HCT116 (cell line): ENCODE measurements around the gene TALDO1. TPM values are rescaled to one million over a fixed set of nuclear protein-coding genes. Genes with fewer than 3 reads are reported as not detected.

Source experiments
- ATAC-seq: fragments of 200-7000 bp; cut with Tn5 transposase; 2 replicates; pipeline ENCODE4 v1.9.1; 2020; ENCODE audit warnings: mild to moderate bottlenecking, moderate library complexity
- BruUV-seq: library from RNA; stranded (reverse); fragments of 400-500 nt; replicated peaks from 2 replicates; lab custom pipeline; 2021; lab: Mats Ljungman, UMichigan
- CTCF ChIA-PET: fragments of 300-600 bp; sonication (Branson Sonifier 250); formaldehyde crosslinking; loops from one replicate; lab custom pipeline; 2021; ENCODE audit warnings: antibody characterized with exemption; lab: Charles Lee
- POLR2A ChIA-PET: fragments of 300-600, 350-600 bp; sonication (Branson Sonifier 250); formaldehyde crosslinking; loops from one replicate; lab custom pipeline; 2021; ENCODE audit warnings: antibody characterized with exemption; lab: Charles Lee
- RAD21 ChIA-PET, 2 experiments: fragments of 300-600 bp; sonication (Branson Sonifier 250); formaldehyde crosslinking; loops; one replicate each; lab custom pipeline; 2023; ENCODE audit warnings: low total read pairs in 2 of 2; ENCODE audit not compliant: uncharacterized antibody in 2 of 2, unreplicated experiment in 2 of 2, low non-redundant PET in 1 of 2; lab: Charles Lee
- DNase-seq: peaks from one replicate; pipeline ENCODE4 v3.0.0-alpha.2; 2010; ENCODE audit warnings: low read depth, low spot score
- H2AFZ ChIP-seq: fragments of 200-600 bp; shearing (Covaris generic), sonication (generic); 2 replicates; pipeline ENCODE4 v1.6.1; 2017; ENCODE audit warnings: low read depth, mixed run types, mixed read lengths, antibody characterized with exemption, low read length; ENCODE audit not compliant: poor library complexity, severe bottlenecking
- H3K27ac ChIP-seq: 2 replicates; pipeline ENCODE4 v1.5.1; 2012; ENCODE audit warnings: low read depth, low read length
- H3K27me3 ChIP-seq: fragments of 200-600 bp; sonication (generic); 2 replicates; pipeline ENCODE4 v1.6.1; 2016; ENCODE audit warnings: mixed run types, low read length, mixed read lengths; ENCODE audit not compliant: insufficient read depth
- H3K36me3 ChIP-seq, 2 experiments: fragments of 200-500 bp in 1 of 2; fragments of 200-600 bp in 1 of 2; sonication (Bioruptor generic) in 1 of 2; sonication (generic) in 1 of 2; 2 replicates each; pipeline versions ENCODE4 v1.5.1 to v1.6.1; 2014 to 2016; ENCODE audit warnings: low read length in 2 of 2, inconsistent platforms in 1 of 2, mixed read lengths in 1 of 2, mixed run types in 1 of 2; ENCODE audit not compliant: insufficient read depth in 2 of 2, control insufficient read depth in 1 of 2
- H3K4me1 ChIP-seq, 2 experiments: fragments of 200-600 bp in 1 of 2; sonication (generic) in 1 of 2; 2 replicates each; pipeline versions ENCODE4 v1.5.1 to v1.6.1; 2012 to 2017; ENCODE audit warnings: low read length in 2 of 2, inconsistent platforms in 1 of 2, mild to moderate bottlenecking in 1 of 2, mixed read lengths in 1 of 2, mixed run types in 1 of 2, moderate library complexity in 1 of 2; ENCODE audit not compliant: insufficient read depth in 2 of 2, control insufficient read depth in 1 of 2
- H3K4me2 ChIP-seq: fragments of 200-600 bp; sonication (generic); 2 replicates; pipeline ENCODE4 v1.6.1; 2017; ENCODE audit warnings: mixed run types, low read length, mixed read lengths
- H3K4me3 ChIP-seq, 2 experiments: fragments of 200-600 bp in 1 of 2; sonication (generic) in 1 of 2; replicated peaks in 1 of 2; 2 replicates each; pipeline ENCODE4 v1.5.1; 2011 to 2016; ENCODE audit warnings: low read length in 2 of 2, control low read depth in 1 of 2, low read depth in 1 of 2, mild to moderate bottlenecking in 1 of 2, mixed read lengths in 1 of 2, mixed run types in 1 of 2
- H3K79me2 ChIP-seq: fragments of 200-600 bp; sonication (generic); 2 replicates; pipeline ENCODE4 v1.6.1; 2017; ENCODE audit warnings: mild to moderate bottlenecking, mixed run types, low read length, moderate library complexity, mixed read lengths; ENCODE audit not compliant: insufficient read depth
- H3K9ac ChIP-seq: fragments of 200-600 bp; sonication (generic); 2 replicates; pipeline ENCODE4 v1.6.1; 2016; ENCODE audit warnings: low read length, mixed read lengths
- H3K9me2 ChIP-seq: fragments of 200-600 bp; sonication (generic), shearing (Covaris generic); 2 replicates; pipeline ENCODE4 v1.6.1; 2017; ENCODE audit warnings: mixed run types, mild to moderate bottlenecking, moderate library complexity; ENCODE audit not compliant: insufficient read depth
- H3K9me3 ChIP-seq, 2 experiments: fragments of 200-500 bp in 1 of 2; fragments of 200-600 bp in 1 of 2; sonication (Bioruptor generic) in 1 of 2; sonication (generic) in 1 of 2; 2 replicates each; pipeline ENCODE4 v1.6.1; 2014 to 2017; ENCODE audit warnings: low read length in 2 of 2, mixed read lengths in 2 of 2, inconsistent platforms in 1 of 2, low read depth in 1 of 2, mild to moderate bottlenecking in 1 of 2, mixed run types in 1 of 2, moderate library complexity in 1 of 2; ENCODE audit not compliant: control insufficient read depth in 1 of 2, insufficient read depth in 1 of 2
- H4K20me1 ChIP-seq: fragments of 200-600 bp; sonication (generic), shearing (Covaris generic); 2 replicates; pipeline ENCODE4 v1.6.1; 2017; ENCODE audit warnings: mixed run types, mild to moderate bottlenecking, moderate library complexity; ENCODE audit not compliant: insufficient read depth
- ATF3 ChIP-seq: IDR thresholded peaks from 2 replicates; pipeline ENCODE4 v1.6.1; 2012
- CBX3 ChIP-seq: IDR thresholded peaks from 2 replicates; pipeline ENCODE4 v1.6.1; 2012; ENCODE audit warnings: low read depth
- ELF1 ChIP-seq: IDR thresholded peaks from 2 replicates; pipeline ENCODE4 v1.6.1; 2012; ENCODE audit warnings: low read depth, borderline replicate concordance
- MAX ChIP-seq: IDR thresholded peaks from 2 replicates; pipeline ENCODE4 v1.6.1; 2012
- POLR2AphosphoS5 ChIP-seq: IDR thresholded peaks from 2 replicates; pipeline ENCODE4 v1.6.1; 2011; ENCODE audit warnings: mild to moderate bottlenecking, low read depth, low read length, moderate library complexity
- SP1 ChIP-seq: IDR thresholded peaks from 2 replicates; pipeline ENCODE4 v1.6.1; 2012; ENCODE audit warnings: low read depth
- SRF ChIP-seq: IDR thresholded peaks from 2 replicates; pipeline ENCODE4 v1.6.1; 2012; ENCODE audit warnings: low read depth
- TCF7L2 ChIP-seq: IDR thresholded peaks from 2 replicates; pipeline ENCODE4 v1.7.0; 2011; ENCODE audit warnings: borderline replicate concordance, inconsistent platforms; ENCODE audit not compliant: insufficient read depth, insufficient read length; ENCODE audit errors: extremely low read depth
- ZFX ChIP-seq: fragments of 450-650 bp; IDR thresholded peaks from 2 replicates; pipeline ENCODE4 v1.6.1; 2017
- intact Hi-C: fragments of 100-400 bp; cut with micrococcal nuclease; formaldehyde crosslinking; loops from 2 replicates; pipeline ENCODE4 v1.10.0; 2022
- total RNA-seq: library from RNA; stranded (reverse); gene quantifications from one replicate; pipeline ENCODE4 v1.2.1, GENCODE V29; 2021; ENCODE audit not compliant: unreplicated experiment

TALDO1 gene
- total RNA-seq, 1 experiment from 2014 or later, result 242 TPM

- BruUV-seq, result no TSS peak
- Histone ChIP-seq H3K9me3 (no peaks in the 10 kb centered on the region), H3K9ac (no peak overlapping the region), H3K9me2 (no peaks in the 10 kb centered on the region), H4K20me1 (no peaks in the 10 kb centered on the region), H3K27ac (no peak overlapping the region), H3K27me3 (no peaks in the 10 kb centered on the region), H3K36me3 (no peaks in the 10 kb centered on the region), H3K4me2 (no peak overlapping the region), H3K4me1 (peaks cover 21 to 37% of the 10 kb centered on the region in 2 experiments), H3K4me3 (no peak overlapping the region), H3K79me2 (no peaks in the 10 kb centered on the region), H2AFZ (no peak overlapping the region)
- ATAC-seq (no peak), DNase-seq (no peak)
- ChIA-PET RAD21 (no interaction called here), CTCF (no interaction called here), POLR2A (interaction anchor here (0.7 to 1.1 kb wide), 2 partner anchors 9 to 11 kb away, joined by 3 to 4 read pairs; no protein-coding TSS in a partner anchor)
- intact Hi-C loops, result no loop called here
- TF ChIP-seq ZFX (no peak), TCF7L2 (no peak)
Observed at GRCh38 chr11:786235-787083, 39.2 kb downstream of the TALDO1 start.

GRCh38 chr11:787084-787675 lies 39.9 kb downstream of the TALDO1 start:
- H2AFZ ChIP-seq, result no peak overlapping the region
- RAD21 ChIA-PET, result no interaction called here
- TF ChIP-seq SRF, result no peak
- TF ChIP-seq MAX, result no peak
- no peak for TF ChIP-seq SP1
- TF ChIP-seq POLR2AphosphoS5, result no peak; the same call in 1 of the 2 replicates
- TF ChIP-seq ELF1, result no peak
- TF ChIP-seq CBX3, result no peak
- TF ChIP-seq ZFX, result no peak
- no peak for TF ChIP-seq ATF3
- TF ChIP-seq, all 23 proteins: peak for 0
- Histone ChIP-seq H3K36me3 (no peaks in the 10 kb centered on the region), H3K9me2 (no peaks in the 10 kb centered on the region), H3K4me1 (peaks cover 21 to 34% of the 10 kb centered on the region in 2 experiments), H3K27me3 (no peaks in the 10 kb centered on the region), H3K9me3 (no peaks in the 10 kb centered on the region), H3K27ac (no peak overlapping the region; the same call in 1 of the 2 replicates), H3K9ac (no peak overlapping the region), H4K20me1 (no peaks in the 10 kb centered on the region), H3K79me2 (no peaks in the 10 kb centered on the region), H3K4me2 (no peak overlapping the region), H3K4me3 (no peak overlapping the region)
- no TSS peak for BruUV-seq
- intact Hi-C loops, result no loop called here
- CTCF ChIA-PET, result no interaction called here
- ATAC-seq (no peak), DNase-seq (no peak)
- POLR2A ChIA-PET, result no interaction called here
